IMR-90 (cell line): ENCODE data around the gene PCDHA1. TPM values are rescaled to one million over a fixed set of nuclear protein-coding genes. Genes with fewer than 3 reads are reported as not detected.

ENCODE experiments used
- ATAC-seq: fragments of 200-7000 bp; cut with Tn5 transposase; 2 replicates; pipeline ENCODE4 v1.9.1; 2020; ENCODE audit warnings: low read depth, mild to moderate bottlenecking, moderate library complexity
- BruUV-seq: library from RNA; stranded (reverse); fragments of 400-500 nt; replicated peaks from 2 replicates; lab custom pipeline; 2021; lab: Mats Ljungman, UMichigan
- CTCF ChIA-PET: fragments of 300-600 bp; formaldehyde crosslinking; extraction: SDS; loops from one replicate; lab custom pipeline; 2021; ENCODE audit warnings: antibody characterized with exemption; lab: Yijun Ruan, JAX
- POLR2A ChIA-PET: fragments of 300-600 bp; sonication (Branson Sonifier 250); formaldehyde crosslinking; loops from one replicate; lab custom pipeline; 2022; ENCODE audit warnings: antibody characterized with exemption; ENCODE audit not compliant: unreplicated experiment; lab: Charles Lee
- DNase-seq: peaks from one replicate; pipeline ENCODE4 v3.0.0; 2013
- H2AFZ ChIP-seq: replicated peaks from 2 replicates; pipeline ENCODE3; 2013; ENCODE audit warnings: low read length, mild to moderate bottlenecking; ENCODE audit not compliant: poor library complexity
- H2AK5ac ChIP-seq: 2 replicates; pipeline ENCODE4 v1.6.1; 2013; ENCODE audit warnings: low read depth, low read length, inconsistent platforms
- H2AK9ac ChIP-seq: replicated peaks from 2 replicates; pipeline ENCODE3; 2013; ENCODE audit warnings: mild to moderate bottlenecking, low read depth, low read length, moderate library complexity; ENCODE audit not compliant: poor library complexity
- H2BK120ac ChIP-seq: 2 replicates; pipeline ENCODE4 v1.6.1; 2013; ENCODE audit warnings: low read depth, low read length, inconsistent platforms
- H2BK15ac ChIP-seq: 3 replicates; pipeline ENCODE4 v1.6.1; 2013; ENCODE audit warnings: low read depth, low read length, inconsistent platforms
- H2BK20ac ChIP-seq: 2 replicates; pipeline ENCODE4 v1.6.1; 2013; ENCODE audit warnings: low read depth, mild to moderate bottlenecking, inconsistent platforms, low read length, moderate library complexity
- H2BK5ac ChIP-seq: 2 replicates; pipeline ENCODE4 v1.6.1; 2013; ENCODE audit warnings: mild to moderate bottlenecking, low read depth, low read length, inconsistent platforms; ENCODE audit not compliant: poor library complexity, severe bottlenecking
- H3K14ac ChIP-seq: replicated peaks from 2 replicates; pipeline ENCODE4 v1.6.1; 2013; ENCODE audit warnings: low read depth, low read length, inconsistent platforms
- H3K18ac ChIP-seq: 2 replicates; pipeline ENCODE4 v1.6.1; 2013; ENCODE audit warnings: low read depth, low read length, control low read depth
- H3K23ac ChIP-seq: 2 replicates; pipeline ENCODE4 v1.6.1; 2013; ENCODE audit warnings: low read depth, low read length, inconsistent platforms
- H3K27ac ChIP-seq: 2 replicates; pipeline ENCODE4 v1.5.1; 2013; ENCODE audit warnings: mild to moderate bottlenecking, control low read depth, low read length; ENCODE audit not compliant: insufficient read depth
- H3K27me3 ChIP-seq: 2 replicates; pipeline ENCODE4 v1.6.1; 2013; ENCODE audit warnings: low read length; ENCODE audit not compliant: control insufficient read depth, insufficient read depth
- H3K36me3 ChIP-seq: 2 replicates; pipeline ENCODE4 v1.6.1; 2013; ENCODE audit warnings: low read length, mixed read lengths; ENCODE audit not compliant: control insufficient read depth, insufficient read depth
- H3K4ac ChIP-seq: 2 replicates; pipeline ENCODE4 v1.6.1; 2013; ENCODE audit warnings: low read depth, low read length, inconsistent platforms
- H3K4me1 ChIP-seq: 2 replicates; pipeline ENCODE4 v1.6.1; 2013; ENCODE audit warnings: low read length, mixed read lengths; ENCODE audit not compliant: control insufficient read depth, insufficient read depth
- H3K4me2 ChIP-seq: 2 replicates; pipeline ENCODE4 v1.6.1; 2013; ENCODE audit warnings: low read depth, mild to moderate bottlenecking, control low read depth, low read length, moderate library complexity
- H3K4me3 ChIP-seq: 2 replicates; pipeline ENCODE4 v1.5.1; 2013; ENCODE audit warnings: low read depth, mild to moderate bottlenecking, control low read depth, low read length, moderate library complexity; ENCODE audit not compliant: insufficient read depth
- H3K56ac ChIP-seq: 2 replicates; pipeline ENCODE4 v1.6.1; 2013; ENCODE audit warnings: low read length, inconsistent platforms; ENCODE audit not compliant: insufficient read depth; ENCODE audit errors: extremely low read depth
- H3K79me1 ChIP-seq, 2 experiments: 2 replicates each; pipeline ENCODE4 v1.6.1; 2013; ENCODE audit warnings: low read length in 2 of 2, inconsistent platforms in 1 of 2, low read depth in 1 of 2
- H3K9ac ChIP-seq: 2 replicates; pipeline ENCODE4 v1.6.1; 2013; ENCODE audit warnings: low read depth, low read length, control low read depth
- H3K9me1 ChIP-seq: 2 replicates; pipeline ENCODE4 v1.6.1; 2013; ENCODE audit warnings: low read length, inconsistent platforms; ENCODE audit not compliant: insufficient read depth
- H3K9me3 ChIP-seq: 2 replicates; pipeline ENCODE4 v1.6.1; 2013; ENCODE audit warnings: low read length; ENCODE audit not compliant: control insufficient read depth, insufficient read depth
- H4K20me1 ChIP-seq: 2 replicates; pipeline ENCODE4 v1.6.1; 2013; ENCODE audit warnings: low read length, inconsistent platforms; ENCODE audit not compliant: insufficient read depth
- H4K5ac ChIP-seq: 2 replicates; pipeline ENCODE4 v1.6.1; 2013; ENCODE audit warnings: mild to moderate bottlenecking, low read depth, low read length, control low read depth
- H4K8ac ChIP-seq, 2 experiments: 2 replicates each; pipeline ENCODE4 v1.6.1; 2013; ENCODE audit warnings: low read depth in 2 of 2, low read length in 2 of 2, control low read depth in 1 of 2, inconsistent platforms in 1 of 2
- H4K91ac ChIP-seq: 2 replicates; pipeline ENCODE4 v1.6.1; 2013; ENCODE audit warnings: low read depth, low read length, inconsistent platforms; ENCODE audit not compliant: insufficient read depth
- BHLHE40 ChIP-seq: fragments of 150-350 bp; IDR thresholded peaks from 2 replicates; pipeline ENCODE4 v1.6.1; 2016; ENCODE audit warnings: mild to moderate bottlenecking, low read depth, low read length
- CEBPB ChIP-seq: IDR thresholded peaks from 2 replicates; pipeline ENCODE4 v1.6.1; 2012; ENCODE audit warnings: low read depth, low read length, improper control_type of control experiment
- CTCF ChIP-seq: conservative IDR thresholded peaks from 2 replicates; pipeline ENCODE4 v1.5.1; 2012; ENCODE audit warnings: mild to moderate bottlenecking, low read depth, low read length, improper control_type of control experiment
- ELK1 ChIP-seq: fragments of 150-350 bp; IDR thresholded peaks from 2 replicates; pipeline ENCODE4 v1.6.1; 2016; ENCODE audit warnings: low read depth, mild to moderate bottlenecking, low read length, moderate library complexity, borderline replicate concordance
- FOS ChIP-seq: fragments of 150-350 bp; IDR thresholded peaks from 2 replicates; pipeline ENCODE4 v1.6.1; 2016; ENCODE audit warnings: low read depth, low read length
- MAFK ChIP-seq: IDR thresholded peaks from 2 replicates; pipeline ENCODE4 v1.6.1; 2012; ENCODE audit warnings: low read depth, low read length, improper control_type of control experiment
- MXI1 ChIP-seq: IDR thresholded peaks from 2 replicates; pipeline ENCODE4 v1.6.1; 2012; ENCODE audit warnings: low read depth, mild to moderate bottlenecking, low read length, moderate library complexity, borderline replicate concordance
- NFE2L2 ChIP-seq: fragments of 150-350 bp; IDR thresholded peaks from 2 replicates; pipeline ENCODE4 v1.6.1; 2016; ENCODE audit warnings: low read depth, mild to moderate bottlenecking, low read length
- RAD21 ChIP-seq: IDR thresholded peaks from 2 replicates; pipeline ENCODE4 v1.6.1; 2012; ENCODE audit warnings: low read length, improper control_type of control experiment
- SMC3 ChIP-seq: fragments of 150-350 bp; IDR thresholded peaks from 2 replicates; pipeline ENCODE4 v1.6.1; 2016; ENCODE audit warnings: low read depth, mild to moderate bottlenecking, antibody characterized with exemption, low read length, moderate library complexity
- dilution Hi-C: fragments of 300-500 bp; cut with HindIII; formaldehyde crosslinking; loops from one replicate; pipeline ENCODE4 v1.14.3; 2018; ENCODE audit warnings: low sequenced_read_pairs; ENCODE audit not compliant: unreplicated experiment
- in situ Hi-C: fragments of 300-500 bp; cut with MboI; formaldehyde crosslinking; loops from 3 replicates; pipeline ENCODE4 v1.14.3; 2019; ENCODE audit warnings: low sequenced_read_pairs, inconsistent platforms, mixed read lengths
- intact Hi-C: fragments of 100-400 bp; cut with micrococcal nuclease; formaldehyde crosslinking; loops from 2 replicates; pipeline ENCODE4 v1.10.0; 2022
- polyA plus RNA-seq, 3 experiments: library from polyadenylated mRNA; depleted of rRNA; stranded (reverse); fragments of >200 nt; gene quantifications; 2 replicates each; pipeline ENCODE4 v1.2.3, GENCODE V29; 2012; ENCODE audit warnings: low replicate concordance in 1 of 3
- total RNA-seq: library from RNA; depleted of rRNA; stranded (reverse); fragments of >200 nt; gene quantifications from 2 replicates; pipeline ENCODE4 v1.2.3, GENCODE V29; 2012

Gene PCDHA1
- total and polyA plus RNA-seq, 2 of the 4 experiments (the other 2 are of a cell fraction), result under 0.01 to 0.05 TPM

- Histone ChIP-seq H3K14ac (no peak overlapping the region), H3K9me1 (no peaks in the 10 kb centered on the region), H4K20me1 (no peaks in the 10 kb centered on the region), H2AK5ac (no peak overlapping the region), H2AFZ (no peak overlapping the region), H2BK20ac (no peak overlapping the region), H3K9ac (no peak overlapping the region), H3K56ac (no peak overlapping the region), H3K4me2 (no peak overlapping the region), H3K27ac (no peak overlapping the region), H4K91ac (no peak overlapping the region), H3K79me1 (no peaks in the 10 kb centered on the region), H4K8ac (no peak overlapping the region), H3K4ac (no peak overlapping the region), H2BK15ac (no peak overlapping the region), H3K36me3 (no peaks in the 10 kb centered on the region), H2AK9ac (no peak overlapping the region), H4K5ac (no peak overlapping the region), H2BK120ac (no peak overlapping the region), H3K23ac (no peak overlapping the region), H3K9me3 (peaks cover 9% of the 10 kb centered on the region), H3K4me3 (no peak overlapping the region), H2BK5ac (no peak overlapping the region), H3K4me1 (no peaks in the 10 kb centered on the region), H3K27me3 (no peaks in the 10 kb centered on the region), H3K18ac (no peak overlapping the region)
- in situ Hi-C loops (no loop called here), intact Hi-C loops (no loop called here), dilution Hi-C loops (no loop called here)
- TF ChIP-seq CTCF, result no peak
- no peak for TF ChIP-seq SMC3
- no peak for TF ChIP-seq MAFK
- TF ChIP-seq CEBPB, result no peak
- no peak for TF ChIP-seq FOS
- TF ChIP-seq MXI1, result no peak
- no peak for TF ChIP-seq ELK1
- no peak for TF ChIP-seq RAD21
- no peak for TF ChIP-seq BHLHE40
- no peak for TF ChIP-seq NFE2L2
- POLR2A ChIA-PET, result no interaction called here
- no peak for DNase-seq
- no peak for ATAC-seq
- CTCF ChIA-PET, result no interaction called here
- BruUV-seq, result no TSS peak
Observed at GRCh38 chr5:141017943-141018342, 232.0 kb downstream of the PCDHA1 start.
